Hepatocyte (in vitro differentiated cells): ENCODE data around the gene PLXNB3.

ENCODE experiments used
- CTCF ChIP-seq: fragments of 200-600 bp; sonication (generic); IDR thresholded peaks from 2 replicates; pipeline ENCODE4 v1.5.1; 2016; ENCODE audit warnings: antibody characterized with exemption, mild to moderate bottlenecking; ENCODE audit not compliant: poor library complexity
- EZH2 ChIP-seq: fragments of 200-600 bp; sonication (generic); IDR thresholded peaks from 2 replicates; pipeline ENCODE4 v1.6.1; 2016; ENCODE audit warnings: antibody characterized with exemption, mild to moderate bottlenecking, borderline replicate concordance
- EZH2phosphoT487 ChIP-seq: fragments of 200-600 bp; sonication (generic); IDR thresholded peaks from one replicate; pipeline ENCODE4 v1.6.1; 2018; ENCODE audit warnings: antibody characterized with exemption, mild to moderate bottlenecking, low read depth, moderate library complexity; ENCODE audit not compliant: unreplicated experiment, severe bottlenecking

GRCh38 chrX:153722704-153723350 lies 41.2 kb upstream of the PLXNB3 start:
- TF ChIP-seq EZH2 (no peak), EZH2phosphoT487 (no peak), CTCF (no peak)
